Spleen (tissue), 11 donors: ENCODE results near the gene ADARB2. TPM values are rescaled to one million over a fixed set of nuclear protein-coding genes. Genes with fewer than 3 reads are reported as not detected.

ENCODE experiments used
- DNase-seq: peaks from one replicate; pipeline ENCODE4 v3.0.0-alpha.2; 2020
- H3K27ac ChIP-seq, 8 donors: fragments of 200-600 bp; sonication (generic) in 7 of 8; 1 replicate in 4 of 8; 2 replicates in 4 of 8; pipeline versions ENCODE4 v1.5.0 to v1.8.0; 2016 to 2021; ENCODE audit warnings: inconsistent platforms in 4 of 8, mild to moderate bottlenecking in 4 of 8, moderate library complexity in 1 of 8
- H3K27me3 ChIP-seq, 7 donors: fragments of 200-600 bp; sonication (generic) in 6 of 7; replicated peaks in 1 of 7; 1 replicate in 4 of 7; 2 replicates in 3 of 7; pipeline versions ENCODE4 v1.5.0 to v1.8.0; 2016 to 2021; ENCODE audit warnings: inconsistent platforms in 3 of 7, mild to moderate bottlenecking in 1 of 7
- H3K36me3 ChIP-seq, 6 donors: fragments of 200-600 bp; sonication (generic) in 5 of 6; 1 replicate in 4 of 6; 2 replicates in 2 of 6; pipeline versions ENCODE4 v1.5.0 to v1.8.0; 2016 to 2021; ENCODE audit warnings: inconsistent platforms in 2 of 6
- H3K4me1 ChIP-seq, 6 donors: fragments of 200-600 bp; sonication (generic) in 5 of 6; 1 replicate in 3 of 6; 2 replicates in 3 of 6; pipeline versions ENCODE4 v1.5.0 to v1.8.0; 2016 to 2021; ENCODE audit warnings: inconsistent platforms in 3 of 6
- H3K4me3 ChIP-seq, 8 donors: fragments of 200-600 bp; sonication (generic) in 7 of 8; 1 replicate in 4 of 8; 2 replicates in 4 of 8; pipeline versions ENCODE4 v1.5.0 to v1.8.0; 2016 to 2021; ENCODE audit warnings: inconsistent platforms in 4 of 8, mild to moderate bottlenecking in 4 of 8, moderate library complexity in 2 of 8
- H3K9me3 ChIP-seq, 8 donors: fragments of 200-600 bp; sonication (generic) in 7 of 8; 1 replicate in 4 of 8; 2 replicates in 4 of 8; pipeline versions ENCODE4 v1.5.0 to v1.8.0; 2016 to 2021; ENCODE audit warnings: inconsistent platforms in 4 of 8
- CTCF ChIP-seq, 11 experiments: fragments of 200-600 bp in 7 of 11; fragments of 450-650 bp in 4 of 11; sonication (generic) in 4 of 11; IDR thresholded peaks in 8 of 11; conservative IDR thresholded peaks in 3 of 11; 1 replicate in 7 of 11; 2 replicates in 4 of 11; pipeline versions ENCODE4 v1.4.0 to v1.8.0; 2016 to 2021; ENCODE audit warnings: antibody characterized with exemption in 11 of 11, inconsistent platforms in 4 of 11, mild to moderate bottlenecking in 1 of 11
- POLR2A ChIP-seq, 3 donors: fragments of 450-650 bp; IDR thresholded peaks; one replicate each; pipeline ENCODE4 v1.5.1; 2017; ENCODE audit warnings: antibody characterized with exemption in 3 of 3, mild to moderate bottlenecking in 1 of 3
- POLR2AphosphoS5 ChIP-seq, 3 donors: sonication (generic); formaldehyde crosslinking; IDR thresholded peaks; one replicate each; pipeline ENCODE4 v1.5.1; 2017; ENCODE audit warnings: antibody characterized with exemption in 3 of 3
- WGBS, 5 donors: extraction: QIAGEN DNeasy Blood & Tissue Kit in 3 of 5; methylation state at CpG; one replicate each; pipeline versions ENCODE4 v1.1.5 to v1.1.7; 2013 to 2018; 5-methylcytosine and 5-hydroxymethylcytosine counted together
- intact Hi-C: fragments of 100-400 bp; cut with DNase I; formaldehyde crosslinking; loops from one replicate; pipeline ENCODE4 v1.15.0; 2023; ENCODE audit warnings: low total_unique reads
- polyA plus RNA-seq, 3 donors: library from polyadenylated mRNA; stranded (reverse); fragments of 200-250 nt; gene quantifications; one replicate each; pipeline ENCODE4 v1.2.1, GENCODE V29; 2013
- total RNA-seq, 7 donors: library from RNA; depleted of rRNA in 3 of 7; stranded (reverse); fragments of >200 nt in 3 of 7; fragmentation: NEBNext Ultra II Directional in 4 of 7; extraction: Animal tissue kit (Norgen Biotek cat#: 25700) in 4 of 7; gene quantifications; one replicate each; pipeline versions ENCODE4 v1.1.0 to v1.2.1, GENCODE V29; 2016 to 2021
- donor health status: healthy with polysubstance abuse.
- donor health status: DM: no; HTN: no; CAD: no; lungs with moderate emphysema.
- donor health status: DM: no; HTN: no; CAD: no.
- donor health status: Bipolar disorder and iron deficiency.
- donor health status: healthy.
- donor health status: DM: no; HTN: no; CAD: no.
- donor health status: DM: yes; HTN: yes; CAD: no.

The ADARB2 gene
- total and polyA plus RNA-seq, 10 donors = 0.05 to 8.1 (median 0.96) TPM

DNA sequence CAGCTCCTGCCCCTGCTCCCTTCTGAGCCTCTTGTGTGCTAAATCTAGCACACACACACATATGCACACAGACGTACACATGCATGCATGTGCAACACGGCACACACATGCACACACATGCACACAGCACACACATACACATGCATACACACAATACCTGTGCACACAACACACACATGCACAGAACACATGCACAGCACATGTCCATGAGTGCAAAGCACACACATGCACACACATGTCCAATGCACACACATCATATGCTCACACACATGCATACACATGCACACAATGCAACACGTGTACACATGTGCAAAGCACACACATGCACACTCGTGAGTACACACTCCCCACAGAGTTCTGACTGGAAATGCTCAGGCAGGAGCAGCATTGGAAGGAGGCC lies 566.1 kb downstream of the ADARB2 start:
- intact Hi-C loops = no loop called here
- 70 to 96% (median 86%) methylated on average over 4 of the region's 4 CpGs for WGBS, 5 donors
- no peak for DNase-seq

GRCh38 chr10:1170867-1171180 lies 566.5 kb downstream of the ADARB2 start:
- Histone ChIP-seq H3K4me3 (no peak overlapping the region), H3K27ac (no peak overlapping the region), H3K27me3 (peaks cover 0 to 30% (median 0%) of the 10 kb centered on the region in 7 donors), H3K4me1 (no peaks in the 10 kb centered on the region), H3K9me3 (no peaks in the 10 kb centered on the region), H3K36me3 (no peaks in the 10 kb centered on the region)
- no peak for TF ChIP-seq POLR2AphosphoS5 (IDR thresholded peaks at IDR 0.05)
- TF ChIP-seq CTCF (IDR thresholded peaks at IDR 0.05 in 8 of 11, conservative IDR thresholded peaks at IDR 0.05 in 3 of 11) = no peak
- TF ChIP-seq POLR2A (IDR thresholded peaks at IDR 0.05) = no peak
- 86 to 93% (median 88%) methylated on average over 13 of the region's 13 CpGs for WGBS, 5 donors
- peak; percentile 41 for DNase-seq
- intact Hi-C loops = no loop called here

More for the DNA sequence above, 566.1 kb downstream of the ADARB2 start:
- Histone ChIP-seq H3K4me1 (no peaks in the 10 kb centered on the region), H3K36me3 (no peaks in the 10 kb centered on the region), H3K27ac (no peak overlapping the region), H3K27me3 (peaks cover 0 to 26% (median 0%) of the 10 kb centered on the region in 7 donors), H3K4me3 (no peak overlapping the region), H3K9me3 (no peaks in the 10 kb centered on the region)
- TF ChIP-seq POLR2A (IDR thresholded peaks at IDR 0.05) = no peak
- TF ChIP-seq CTCF (IDR thresholded peaks at IDR 0.05 in 8 of 11, conservative IDR thresholded peaks at IDR 0.05 in 3 of 11) = no peak
- no peak for TF ChIP-seq POLR2AphosphoS5 (IDR thresholded peaks at IDR 0.05)

DNA sequence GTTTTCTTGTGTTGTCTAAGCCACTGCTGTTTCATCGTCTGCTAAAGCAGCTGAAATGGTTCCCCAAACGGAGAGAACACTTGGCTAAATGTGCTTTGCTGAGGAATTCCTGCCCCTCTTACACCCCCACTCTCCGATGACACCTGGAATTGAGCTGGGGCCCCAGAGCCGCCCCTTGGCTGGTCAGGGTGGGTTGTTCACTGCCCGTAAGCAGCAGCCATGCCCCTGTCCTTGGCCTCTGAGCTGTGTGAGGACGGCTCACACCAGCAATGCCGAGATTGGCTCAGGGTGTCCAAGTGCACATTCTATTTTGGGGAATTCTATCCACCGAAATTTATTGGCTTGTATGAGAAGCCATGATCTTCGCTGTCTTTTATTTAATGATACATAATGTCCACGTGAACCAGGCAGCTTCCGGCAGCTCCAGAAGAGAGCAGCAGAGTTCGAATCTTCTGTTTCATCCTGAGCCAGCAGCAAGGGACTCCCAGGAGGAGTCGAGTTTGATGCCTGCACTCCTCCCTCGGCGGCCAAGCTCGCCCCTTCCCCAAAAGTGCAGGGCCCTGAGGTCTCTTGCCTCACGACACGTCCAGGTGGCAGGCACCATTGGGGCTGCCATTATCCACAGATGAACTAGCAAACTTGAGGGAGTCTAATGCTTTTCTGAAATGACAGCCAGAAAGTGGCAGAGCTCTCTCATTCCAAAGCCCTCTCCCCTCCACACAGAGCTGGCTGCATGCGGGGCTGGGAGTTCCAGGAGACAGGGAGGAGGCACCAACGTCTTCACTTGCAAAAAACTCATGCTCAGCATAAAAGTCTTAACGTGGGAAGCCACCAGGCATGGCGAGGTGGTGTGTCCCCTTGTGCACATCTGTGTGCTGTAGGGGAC lies 567.1 kb downstream of the ADARB2 start:
- DNase-seq = peak; percentile 27
- Histone ChIP-seq H3K4me3 (no peak overlapping the region), H3K4me1 (no peaks in the 10 kb centered on the region), H3K27me3 (peaks cover 0 to 30% (median 0%) of the 10 kb centered on the region in 7 donors), H3K36me3 (no peaks in the 10 kb centered on the region), H3K27ac (no peak overlapping the region), H3K9me3 (no peaks in the 10 kb centered on the region)
- intact Hi-C loops = no loop called here
- 63 to 74% (median 67%) methylated on average over 20 to 22 of the region's 22 CpGs for WGBS, 5 donors
- TF ChIP-seq POLR2AphosphoS5 (IDR thresholded peaks at IDR 0.05) (no peak), POLR2A (IDR thresholded peaks at IDR 0.05) (no peak), CTCF (IDR thresholded peaks at IDR 0.05 in 8 of 11, conservative IDR thresholded peaks at IDR 0.05 in 3 of 11) (no peak)

GRCh38 chr10:1169186-1169885 lies 568.0 kb downstream of the ADARB2 start:
- Histone ChIP-seq H3K9me3 (no peaks in the 10 kb centered on the region), H3K36me3 (no peaks in the 10 kb centered on the region), H3K4me1 (no peaks in the 10 kb centered on the region), H3K27ac (no peak overlapping the region), H3K4me3 (no peak overlapping the region), H3K27me3 (peaks cover 0 to 30% (median 0%) of the 10 kb centered on the region in 7 donors)
- 70 to 80% (median 72%) methylated on average over 18 to 23 of the region's 23 CpGs for WGBS, 5 donors
- intact Hi-C loops = no loop called here
- DNase-seq = peak; percentile 62
- TF ChIP-seq POLR2AphosphoS5 (IDR thresholded peaks at IDR 0.05) (no peak), CTCF (IDR thresholded peaks at IDR 0.05 in 8 of 11, conservative IDR thresholded peaks at IDR 0.05 in 3 of 11) (no peak), POLR2A (IDR thresholded peaks at IDR 0.05) (no peak)
